GM18517 (cell line): Measurements from ENCODE around the gene PDE3B.
"Not testable (repeated sequence)": the region's sequence is repeated elsewhere in the genome, so short reads cannot be mapped to it uniquely, and the experiment has no call there.

ENCODE experiments used
- ATAC-seq: cut with Tn5 transposase; IDR thresholded peaks from one replicate; pipeline ENCODE4 v1.9.1; 2021; ENCODE audit warnings: mild to moderate bottlenecking, moderate library complexity; ENCODE audit not compliant: unreplicated experiment

The PDE3B gene

GRCh38 chr11:14789879-14790484, 146.4 kb downstream of the PDE3B start:
- ATAC-seq = no peak

- no peak for ATAC-seq
Measured at GRCh38 chr11:14793546-14793945, 149.9 kb downstream of the PDE3B start.

GRCh38 chr11:14796028-14796427, 152.4 kb downstream of the PDE3B start:
- not testable (repeated sequence) for ATAC-seq

GRCh38 chr11:14803846-14804245, 160.2 kb downstream of the PDE3B start:
- ATAC-seq = no peak

- no peak for ATAC-seq
Measured at GRCh38 chr11:14809466-14809865, 165.9 kb downstream of the PDE3B start.

- no peak for ATAC-seq
Measured at GRCh38 chr11:14812757-14813156, 169.2 kb downstream of the PDE3B start.

- no peak for ATAC-seq
Measured at GRCh38 chr11:14813516-14813915, 169.9 kb downstream of the PDE3B start.

- ATAC-seq = no peak
Measured at GRCh38 chr11:14818779-14819178, 175.2 kb downstream of the PDE3B start.

- no peak for ATAC-seq
Measured at GRCh38 chr11:14819596-14819995, 176.0 kb downstream of the PDE3B start.

- ATAC-seq = no peak
Measured at GRCh38 chr11:14821031-14821430, 177.4 kb downstream of the PDE3B start.

- ATAC-seq = no peak
Measured at GRCh38 chr11:14826600-14826999, 183.0 kb downstream of the PDE3B start.

GRCh38 chr11:14835496-14836492, 192.2 kb downstream of the PDE3B start:
- no peak for ATAC-seq

- ATAC-seq = no peak
Measured at GRCh38 chr11:14842002-14842401, 198.4 kb downstream of the PDE3B start.

GRCh38 chr11:14852571-14853177, 209.1 kb downstream of the PDE3B start:
- no peak for ATAC-seq

- ATAC-seq = no peak
Measured at GRCh38 chr11:14854057-14854456, 210.5 kb downstream of the PDE3B start.

- no peak for ATAC-seq
Measured at GRCh38 chr11:14855890-14856289, 212.3 kb downstream of the PDE3B start.

GRCh38 chr11:14857621-14858020, 214.0 kb downstream of the PDE3B start:
- no peak for ATAC-seq

GRCh38 chr11:14858404-14858803, 214.8 kb downstream of the PDE3B start:
- ATAC-seq = no peak

GRCh38 chr11:14860511-14860910, 216.9 kb downstream of the PDE3B start:
- ATAC-seq = no peak

- no peak for ATAC-seq
Measured at GRCh38 chr11:14861680-14862079, 218.1 kb downstream of the PDE3B start.

GRCh38 chr11:14863775-14864174, 220.2 kb downstream of the PDE3B start:
- not testable (repeated sequence) for ATAC-seq

GRCh38 chr11:14872032-14872431, 228.4 kb downstream of the PDE3B start:
- ATAC-seq = no peak
